HG03108 (cell line): Measurements from ENCODE around the gene CCDC197.

ENCODE experiments used
- ATAC-seq: cut with Tn5 transposase; IDR thresholded peaks from one replicate; pipeline ENCODE4 v1.9.1; 2021; ENCODE audit warnings: moderate library complexity; ENCODE audit not compliant: unreplicated experiment

The CCDC197 gene

DNA sequence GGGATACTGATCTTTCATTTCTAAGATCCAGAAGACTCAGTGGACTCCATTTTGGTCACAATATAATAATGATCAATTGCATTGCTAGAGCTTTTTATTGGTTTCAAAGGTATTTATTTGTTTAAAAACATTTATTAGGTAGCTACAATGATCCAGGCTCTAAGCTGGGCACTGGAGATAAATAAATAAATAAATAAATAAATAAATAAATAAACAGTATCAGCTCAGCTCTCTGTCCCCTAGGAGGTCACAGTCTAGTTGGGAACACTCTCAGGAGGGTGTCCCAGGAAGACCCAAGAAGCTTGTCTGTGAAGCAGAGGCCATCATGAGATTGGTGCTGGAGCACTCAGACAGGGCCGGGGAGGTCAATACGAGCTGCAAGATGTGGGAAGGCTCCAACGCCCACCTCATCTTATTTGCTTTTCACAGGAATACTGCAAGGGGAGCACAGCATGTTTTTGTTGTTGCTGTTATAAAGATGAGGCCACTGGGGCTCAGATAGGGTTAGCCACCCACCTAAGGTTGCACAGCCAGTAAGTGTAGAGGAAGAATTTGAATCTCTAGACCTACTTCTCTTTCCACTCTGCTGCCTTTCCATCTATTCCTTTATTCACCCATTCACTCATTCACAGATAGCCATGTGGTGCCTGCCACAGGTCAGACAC lies 36.2 kb upstream of the CCDC197 start:
- ATAC-seq: no peak

DNA sequence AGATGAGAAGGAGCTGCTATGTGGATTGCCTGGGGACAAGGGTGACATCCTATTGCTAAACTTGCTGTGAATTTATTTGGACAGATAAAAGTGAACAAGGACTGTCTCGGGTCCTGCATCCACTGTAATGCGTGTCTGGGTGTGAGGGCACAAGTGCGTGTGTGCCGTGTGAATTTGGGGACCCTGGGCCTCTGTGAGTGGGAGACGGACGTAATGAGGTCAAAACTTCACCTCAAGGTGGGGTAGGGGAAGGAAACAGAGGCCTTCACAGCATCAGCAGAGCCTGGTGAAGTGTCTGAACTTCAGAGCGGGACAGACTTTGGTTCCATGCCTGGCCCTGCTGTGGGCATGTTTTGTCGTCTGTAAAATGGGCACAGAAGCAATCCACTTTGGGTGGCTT lies 35.5 kb upstream of the CCDC197 start:
- no peak for ATAC-seq

DNA sequence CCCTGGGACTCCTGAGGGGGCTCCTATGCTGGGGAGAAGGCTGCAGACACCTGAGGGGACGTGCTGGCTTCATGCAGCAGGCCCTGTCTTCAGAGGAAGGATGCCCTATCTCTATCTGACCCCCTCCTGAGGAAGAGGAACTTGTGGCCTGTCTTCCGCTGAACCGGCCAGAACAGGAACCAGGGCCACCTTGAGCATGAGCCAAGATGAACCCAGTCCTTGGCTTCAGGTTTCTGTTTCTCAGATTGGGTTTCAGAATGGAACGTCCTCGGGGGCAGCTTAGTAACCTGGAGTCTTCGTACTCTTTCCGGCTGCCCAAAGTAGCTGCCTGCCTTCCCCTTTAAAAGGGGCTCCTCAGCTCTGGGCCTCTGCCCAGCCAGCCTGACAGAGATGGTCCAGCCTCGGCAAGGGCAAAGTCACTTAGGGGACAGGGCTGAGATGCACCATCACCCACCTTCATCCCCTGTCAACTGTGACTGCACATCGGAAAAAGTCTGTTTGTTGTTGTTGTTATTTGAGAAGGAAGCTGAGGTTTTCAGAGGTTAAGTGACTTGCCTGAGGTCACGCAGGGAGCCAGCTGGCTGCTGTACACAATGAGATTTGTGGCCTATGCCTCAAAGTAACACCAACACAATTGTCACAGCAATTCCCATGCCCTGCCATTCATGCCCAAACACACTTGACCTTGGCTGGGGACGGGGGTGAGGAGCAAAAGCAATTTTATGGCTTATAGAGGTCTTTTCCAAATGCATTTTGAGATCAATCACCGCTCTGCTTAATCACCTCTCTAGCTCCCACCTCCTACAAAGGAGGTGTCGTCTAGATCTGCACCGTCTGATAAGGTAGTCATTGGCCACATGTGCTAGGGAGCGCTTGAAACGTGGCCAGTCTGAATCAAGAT lies 34.1 kb upstream of the CCDC197 start:
- ATAC-seq: peak; percentile 45

DNA sequence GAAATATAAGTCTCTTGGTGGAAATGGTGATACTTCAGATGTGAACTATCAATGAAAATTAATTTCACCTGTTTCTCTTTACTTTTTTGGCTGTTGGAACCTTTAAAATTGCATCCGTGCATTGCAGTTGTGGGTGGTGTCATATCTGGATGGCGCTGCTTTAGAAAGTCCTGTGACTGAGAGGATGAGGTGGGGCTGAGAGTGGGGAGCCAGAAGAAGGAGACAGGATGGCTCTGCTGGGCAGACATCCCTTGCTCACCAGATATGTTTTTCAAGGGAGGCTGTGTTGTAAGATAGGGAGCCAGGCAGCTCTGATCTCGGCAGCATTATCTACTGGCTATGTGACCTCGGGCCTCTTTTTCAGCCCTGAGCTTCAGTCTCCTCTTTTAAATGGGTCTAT lies 33.4 kb upstream of the CCDC197 start:
- no peak for ATAC-seq

DNA sequence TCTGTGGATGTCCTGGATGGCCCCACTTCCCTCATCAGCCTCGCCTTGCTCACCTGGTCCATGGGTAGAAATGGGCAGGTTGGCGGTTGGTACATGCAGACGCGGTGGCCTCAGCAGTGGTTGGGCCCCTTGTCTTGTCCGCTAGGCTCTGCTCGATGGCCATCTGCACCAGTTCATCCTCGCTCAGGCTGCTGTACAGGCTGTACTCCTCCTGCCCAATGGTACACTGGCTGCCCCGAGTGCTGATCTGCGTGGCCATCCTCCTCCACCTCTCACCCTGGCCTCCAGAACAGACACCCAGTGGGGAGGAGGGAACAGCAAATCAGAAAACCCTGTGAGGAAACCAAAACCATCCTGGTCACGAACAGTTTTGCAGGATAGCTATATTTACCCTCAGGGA lies 32.8 kb upstream of the CCDC197 start:
- ATAC-seq: no peak

DNA sequence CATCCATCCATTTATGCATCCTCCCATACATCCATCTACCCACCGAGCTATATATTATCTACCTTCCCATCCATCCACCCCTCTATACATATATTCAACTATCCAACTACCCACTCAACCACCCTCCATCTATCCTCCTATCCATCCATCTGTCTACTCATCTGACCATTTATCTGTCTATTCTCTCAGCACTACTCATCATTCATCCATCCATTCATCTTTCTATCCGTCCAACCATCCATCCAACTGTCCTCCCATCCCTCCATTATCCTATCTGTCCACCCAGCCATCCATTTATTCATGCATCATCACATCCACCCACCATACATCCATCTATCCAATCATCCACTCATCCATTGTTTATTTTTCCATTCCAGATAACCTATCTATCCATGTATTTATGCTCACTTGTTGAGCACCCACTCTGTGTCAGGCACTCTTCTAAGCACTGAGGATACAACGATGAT lies 32.2 kb upstream of the CCDC197 start:
- ATAC-seq: no peak

DNA sequence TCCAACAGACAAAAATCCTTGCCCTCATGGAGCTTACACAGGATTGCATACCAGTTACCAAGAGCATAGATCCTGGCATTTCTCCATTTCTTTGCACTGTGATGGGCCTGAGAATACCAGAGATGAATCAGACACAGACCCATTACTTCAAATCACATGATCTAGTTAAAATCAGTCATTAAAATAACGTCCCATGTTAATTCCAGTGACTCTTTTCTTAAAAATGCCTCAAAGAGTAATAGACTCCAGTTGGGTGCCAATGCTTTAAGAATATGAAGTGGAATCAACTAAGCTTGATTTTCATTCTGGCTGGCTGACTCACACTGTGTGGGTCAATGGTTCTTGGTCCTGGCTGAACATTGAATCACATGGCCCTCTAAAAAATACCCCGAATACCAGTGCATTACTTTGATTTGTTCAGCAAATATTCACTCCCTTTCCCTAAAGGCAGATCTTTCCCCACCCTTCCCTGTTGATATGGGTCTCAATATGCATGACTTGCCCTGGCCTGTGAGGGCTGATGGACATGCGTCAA lies 31.7 kb upstream of the CCDC197 start:
- ATAC-seq: no peak

DNA sequence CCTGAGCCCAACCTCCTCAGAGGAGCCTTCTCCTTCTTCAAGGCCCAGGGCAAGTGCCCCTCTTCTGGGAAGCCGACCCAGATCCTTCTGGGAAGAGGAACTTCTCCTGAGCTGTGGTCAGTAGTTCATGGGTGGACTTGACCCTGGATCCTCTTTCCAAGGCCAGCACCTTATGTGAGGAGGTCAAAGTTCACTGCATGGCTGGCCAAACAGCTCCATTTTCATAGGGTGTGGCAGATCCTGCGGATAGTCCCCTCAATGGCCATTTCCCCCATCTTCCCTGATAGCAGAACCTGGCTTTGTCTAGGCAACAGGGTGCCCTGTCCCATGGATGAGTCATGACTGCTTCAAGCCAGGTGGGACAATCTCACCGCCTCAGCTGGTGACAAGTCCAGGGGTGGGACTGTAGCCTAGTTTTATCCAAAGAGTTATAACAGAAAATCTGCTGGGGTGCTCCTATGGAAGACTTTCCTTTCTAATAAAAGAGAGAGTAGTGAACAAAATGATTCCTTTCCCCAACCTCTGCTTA lies 31.1 kb upstream of the CCDC197 start:
- no peak for ATAC-seq

DNA sequence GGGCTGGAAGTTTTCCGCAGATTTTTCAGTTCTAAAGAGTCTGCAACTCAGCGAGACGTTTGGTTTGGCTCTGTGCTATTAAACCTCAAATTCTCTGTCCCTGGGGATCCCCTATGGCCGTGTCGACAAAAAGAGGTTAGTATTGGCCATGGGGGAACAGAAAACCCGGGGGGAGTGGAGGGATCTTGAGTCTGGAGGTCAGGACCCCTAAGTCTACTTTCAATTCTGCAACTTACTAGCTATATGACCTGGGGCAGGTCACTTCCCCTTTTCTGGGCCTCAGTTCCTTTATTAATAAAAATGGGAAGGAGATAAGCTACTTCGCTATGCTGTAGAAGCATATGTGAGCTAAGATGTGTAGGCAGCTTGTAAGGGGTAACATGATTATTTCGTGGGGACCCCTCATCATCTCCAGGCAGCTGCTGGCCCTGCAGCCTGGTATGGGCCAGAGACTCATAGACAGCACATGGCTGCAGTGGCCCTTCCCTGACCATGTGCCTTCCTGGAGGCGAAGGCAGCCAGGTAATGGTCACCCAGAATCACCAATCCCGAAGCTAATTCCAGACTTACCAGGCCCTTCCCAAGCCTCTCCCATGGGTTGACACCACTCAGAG lies 29.4 kb upstream of the CCDC197 start:
- peak; percentile 33 for ATAC-seq

DNA sequence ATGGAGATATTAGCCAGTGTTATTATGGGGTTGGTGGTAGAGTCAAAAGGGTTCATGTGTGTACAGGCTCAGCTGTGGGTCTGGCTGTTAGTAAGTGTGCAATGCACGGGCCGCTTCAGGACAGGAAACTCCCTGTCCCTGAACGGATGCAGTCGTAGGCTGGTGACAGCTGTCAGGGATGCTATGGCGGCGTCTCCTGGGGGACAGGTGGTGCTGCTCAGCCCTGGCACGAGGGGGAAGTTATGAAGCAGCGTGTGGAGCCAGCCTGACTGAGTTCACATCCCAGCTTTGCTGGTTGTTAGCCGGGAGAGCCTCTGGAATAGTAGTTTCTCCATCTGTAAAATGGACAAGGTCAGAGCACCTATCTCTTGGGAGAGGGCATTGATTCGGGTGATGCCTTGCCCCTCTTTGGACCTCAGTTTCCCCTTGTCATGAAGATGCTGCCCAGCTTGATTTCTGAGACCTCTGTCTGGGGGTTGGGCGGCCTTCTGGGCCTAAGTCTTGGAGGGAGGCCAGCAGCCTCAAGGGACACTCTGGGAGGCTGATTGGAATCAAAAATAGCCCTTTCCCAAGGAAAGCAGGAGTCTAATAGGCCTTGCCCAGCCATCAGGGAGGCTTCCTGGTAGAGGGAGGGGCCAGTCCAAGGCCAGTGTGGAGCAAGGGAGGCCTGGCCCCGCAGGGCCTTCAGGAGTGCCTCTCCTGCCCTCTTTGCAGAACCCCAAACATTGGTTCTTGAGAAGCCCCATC lies 27.8 kb upstream of the CCDC197 start:
- no peak for ATAC-seq

DNA sequence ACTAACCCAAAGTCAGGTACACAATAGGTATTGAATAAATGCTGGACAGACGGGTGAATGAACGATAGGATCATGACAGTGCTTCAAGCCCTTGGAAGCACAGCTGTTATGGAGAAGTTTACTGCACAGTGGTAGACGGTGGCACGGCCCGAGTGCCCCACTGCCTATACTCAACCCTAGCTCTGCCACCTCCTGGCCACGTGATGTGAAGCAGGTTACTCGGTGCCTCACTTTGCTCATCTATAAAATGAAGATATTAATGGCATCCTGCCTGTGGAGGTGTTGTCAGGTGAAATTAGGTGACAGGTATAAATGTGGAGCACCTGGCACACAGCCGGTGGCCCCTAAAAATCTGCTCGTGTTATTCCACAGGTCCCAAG lies 26.5 kb upstream of the CCDC197 start:
- ATAC-seq: no peak

DNA sequence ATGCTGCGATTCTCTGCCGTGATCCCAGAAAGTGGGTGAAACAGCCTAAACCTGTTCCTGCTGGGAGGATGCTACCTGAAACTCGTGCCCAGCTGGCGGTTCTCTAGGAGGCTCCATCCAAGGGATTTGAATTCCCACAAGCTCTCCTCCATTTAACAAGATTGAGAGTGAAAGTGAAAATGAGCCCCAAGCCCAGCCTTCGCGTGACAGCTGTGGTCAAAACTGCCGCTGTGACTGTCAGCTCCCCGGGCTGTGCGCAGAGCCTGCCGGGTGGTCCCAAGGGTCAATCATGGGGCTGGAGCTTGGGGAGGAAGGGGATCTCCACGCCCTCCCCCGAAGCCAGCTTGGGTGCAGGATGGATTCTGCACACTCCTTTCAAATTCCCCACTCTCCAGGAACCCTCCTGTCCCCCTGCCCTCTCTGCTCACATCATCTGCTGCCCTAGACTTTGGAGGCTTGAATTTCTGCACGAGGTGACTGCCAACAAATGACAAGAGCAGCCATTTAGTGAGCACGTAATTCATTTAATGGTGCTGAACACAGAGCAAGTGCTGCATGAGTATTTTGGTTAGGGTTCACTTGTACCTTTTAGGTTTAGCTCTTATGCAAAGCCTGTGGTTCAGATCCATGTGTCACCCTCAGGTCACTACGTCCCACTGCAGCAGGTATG lies 26.0 kb upstream of the CCDC197 start:
- ATAC-seq: peak; percentile 32

DNA sequence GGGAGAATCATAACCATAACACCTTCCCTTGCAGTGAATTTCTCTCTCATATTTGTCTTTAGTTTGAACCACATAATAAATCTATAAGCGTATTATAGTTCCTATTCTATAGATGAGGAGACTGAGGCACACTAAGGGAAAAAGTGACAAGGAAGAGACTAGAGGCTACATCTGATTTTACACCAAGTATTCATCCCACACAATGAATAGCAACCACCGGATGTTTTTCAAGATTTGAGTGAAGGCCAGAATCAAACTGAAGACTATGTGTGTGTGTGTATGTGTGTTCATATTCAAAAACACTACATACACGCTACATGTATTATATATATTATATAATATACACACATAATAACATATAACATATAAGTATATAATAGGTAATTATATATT lies 25.5 kb upstream of the CCDC197 start:
- ATAC-seq: no peak

DNA sequence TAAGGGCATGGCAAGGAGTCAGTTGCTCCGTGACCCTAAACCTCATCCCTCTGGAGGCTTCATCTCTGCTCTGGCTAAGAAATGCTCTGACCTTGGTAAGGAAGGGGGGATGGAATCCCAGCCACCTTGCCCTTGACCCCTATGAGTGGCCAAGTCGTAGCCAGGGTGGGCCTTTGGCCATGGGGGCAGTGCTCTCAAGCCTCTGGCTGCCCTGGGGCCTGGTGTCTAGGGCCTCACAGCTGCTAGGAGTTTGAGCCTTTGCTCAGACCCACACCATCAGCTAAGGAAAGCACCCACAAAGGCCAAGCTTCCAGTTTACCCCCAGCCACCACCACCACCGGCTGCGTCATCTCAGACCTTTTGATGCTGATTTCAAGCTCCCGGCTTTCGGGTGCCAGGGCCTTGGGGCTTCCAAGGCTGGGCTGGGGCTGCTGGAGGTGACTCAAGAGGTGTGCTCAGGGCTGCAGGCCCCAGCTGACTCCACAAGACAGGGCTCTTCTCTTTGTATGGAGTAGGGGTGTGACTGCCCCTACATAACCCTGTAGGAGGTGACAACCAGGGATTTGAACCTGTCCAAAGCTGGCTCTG lies 24.4 kb upstream of the CCDC197 start:
- ATAC-seq: no peak

DNA sequence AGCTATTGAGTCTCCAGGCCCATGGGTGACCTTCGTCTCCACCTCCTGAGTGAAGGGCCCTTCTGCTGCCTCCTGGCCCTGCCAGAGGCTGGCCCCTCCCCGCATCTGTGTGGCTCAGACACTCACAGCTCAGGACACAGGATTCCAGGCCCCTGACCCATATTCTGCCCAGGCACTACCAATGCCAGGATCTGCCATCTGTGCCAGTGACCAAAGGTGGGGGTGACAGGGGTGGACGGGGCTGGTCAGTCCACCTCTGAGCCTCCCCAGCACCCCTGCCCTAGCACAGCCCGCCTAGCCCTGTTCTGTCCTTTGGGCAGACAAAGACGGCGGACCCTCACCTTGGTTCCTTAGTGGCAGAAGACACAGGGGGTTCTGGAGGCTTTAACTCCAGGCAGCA lies 23.5 kb upstream of the CCDC197 start:
- ATAC-seq: no peak

DNA sequence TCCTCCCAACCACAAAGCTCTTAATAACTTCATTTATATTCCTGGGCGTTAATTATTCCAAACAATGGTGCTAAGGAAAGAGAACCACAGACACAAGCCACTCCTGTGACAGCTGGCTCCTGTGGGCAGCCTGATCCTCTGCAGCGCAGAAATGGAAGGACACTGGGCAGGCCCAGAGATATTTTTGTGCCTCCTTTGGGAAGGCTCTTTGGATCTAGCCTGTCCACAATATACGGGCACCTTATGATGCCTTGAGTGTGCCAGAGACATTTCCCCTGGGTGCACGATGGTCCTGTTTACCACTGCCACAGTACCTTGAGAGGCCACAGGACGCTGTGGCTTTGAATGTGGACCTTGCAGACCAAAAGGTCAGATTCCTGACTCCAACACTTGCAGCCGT lies 22.8 kb upstream of the CCDC197 start:
- ATAC-seq: no peak

DNA sequence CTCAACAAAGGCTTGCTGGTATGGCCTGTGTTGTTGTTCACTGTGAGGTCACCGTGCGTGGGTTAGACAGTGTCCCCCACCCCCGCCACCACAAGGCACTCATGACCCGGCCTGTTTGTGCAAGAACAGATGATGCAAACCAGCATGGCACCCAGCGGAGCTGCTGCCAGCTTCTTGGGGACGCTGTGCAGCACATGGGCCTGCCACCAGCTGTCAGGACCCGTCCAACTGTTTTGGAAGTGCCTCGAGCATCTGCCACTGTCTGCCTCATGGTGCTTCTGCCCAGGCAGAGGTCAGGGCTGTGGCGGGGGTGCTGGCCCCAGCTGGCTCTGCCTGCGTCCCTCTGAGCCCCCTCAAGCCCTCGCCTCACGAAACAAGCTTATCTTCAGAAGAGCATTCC lies 22.3 kb upstream of the CCDC197 start:
- no peak for ATAC-seq

DNA sequence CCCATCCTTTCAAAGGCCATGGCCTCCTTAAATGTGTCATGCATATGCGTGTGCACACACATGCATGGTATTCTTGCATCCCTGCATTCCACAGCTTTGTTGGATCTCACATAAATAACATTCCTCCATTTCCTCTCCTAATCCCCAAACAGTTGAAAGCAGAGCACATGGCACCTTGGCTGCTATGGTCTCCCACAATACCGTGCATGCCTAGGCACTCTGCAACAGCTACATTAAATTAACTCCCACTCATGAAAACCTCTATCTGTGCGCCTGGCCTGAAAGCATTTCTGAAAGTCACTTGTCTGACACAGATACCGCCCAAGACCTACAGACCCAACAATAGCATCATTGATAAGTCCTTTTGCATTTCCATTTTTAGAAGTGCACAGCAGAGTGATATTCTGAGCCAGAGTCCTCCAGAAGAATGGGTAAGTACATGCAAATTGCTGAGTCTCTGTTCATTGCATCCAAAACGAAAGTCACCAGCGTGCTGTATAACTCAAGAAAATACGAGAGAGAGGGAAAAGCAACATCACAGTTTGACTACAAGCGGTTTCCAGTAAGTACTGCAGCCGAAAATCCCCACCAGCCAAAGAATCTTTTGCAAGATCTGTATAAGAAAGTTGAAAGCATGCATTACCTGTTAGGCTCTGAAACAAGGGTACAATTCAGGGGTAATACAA lies 21.2 kb upstream of the CCDC197 start:
- peak; percentile 53 for ATAC-seq

DNA sequence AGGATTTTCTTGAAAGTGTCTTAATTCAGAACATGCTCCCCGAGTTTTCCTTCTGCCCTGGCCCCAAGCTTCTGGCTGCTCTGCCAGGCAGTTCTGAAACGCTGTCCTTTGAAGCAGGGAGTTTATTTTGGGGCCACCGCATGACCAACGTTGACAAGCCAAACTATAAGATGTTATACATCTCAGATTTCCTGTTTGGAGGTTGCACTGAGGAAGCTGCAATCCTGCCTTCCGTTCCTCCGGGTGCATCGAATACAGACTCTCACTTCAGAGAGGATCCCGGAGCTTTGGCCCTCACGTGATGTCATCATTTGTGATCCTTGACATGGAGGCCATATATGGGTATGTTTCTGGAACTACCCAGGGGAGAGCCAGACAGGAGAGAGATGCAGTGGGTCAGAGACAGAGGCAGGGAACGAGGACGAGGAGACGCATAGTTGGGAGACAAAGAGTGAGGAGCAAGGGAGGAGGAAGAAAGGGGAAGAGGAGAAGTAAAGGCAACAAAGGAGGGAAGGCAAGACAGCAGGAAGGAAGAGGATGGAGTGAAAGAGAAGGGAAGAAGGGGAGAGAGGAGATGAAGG lies 20.5 kb upstream of the CCDC197 start, which contains the start of gene ASB2:
ASB2 (minus strand) TSS at position 94 of the 581 bp plus-strand sequence. CDS start 12,031 bp downstream, outside the sequence.
- ATAC-seq: peak; percentile 12
